ENCODE measurements around the gene COG1. TPM values are rescaled to one million over a fixed set of nuclear protein-coding genes. Genes with fewer than 3 reads are reported as not detected.

Gene COG1
- total and polyA plus RNA-seq, 2 donors (not counting 3 experiments of a cell fraction or from before 2014, with no cell fraction given) = 26.2 to 39.0 TPM

GRCh38 chr17:73194514-73195222 lies 1.8 kb downstream of the COG1 start:
- H3K27me3 ChIP-seq (ENCODE audit: control insufficient read depth in 2 of 2, insufficient read depth in 2 of 2, low read length in 2 of 2) = no peaks in the 10 kb centered on the region
- FAIRE-seq = peak; percentile 44
- BruUV-seq (replicated peaks) = TSS peak; percentile 4
- H3K27ac ChIP-seq (ENCODE audit: insufficient read depth, low read depth, low read length) = no peak overlapping the region
- dilution Hi-C loops (cut with MboI; ENCODE audit: extremely low pct_ligation_motif_present, low sequenced_read_pairs) = no loop called here
- no peak overlapping the region for H3K4me3 ChIP-seq (replicated peaks in 1 of 3; ENCODE audit: insufficient read depth in 1 of 3, low read depth in 1 of 3, low read length in 3 of 3)
- peaks cover 15 to 25% of the 10 kb centered on the region in 2 experiments for H3K36me3 ChIP-seq (ENCODE audit: control insufficient read depth in 2 of 2, extremely low read depth in 1 of 2, insufficient read depth in 2 of 2, low read length in 2 of 2)
- H3K9ac ChIP-seq (replicated peaks; ENCODE audit: extremely low read depth, insufficient read depth, low read length) = no peak overlapping the region
- H3K4me1 ChIP-seq (ENCODE audit: control insufficient read depth, extremely low read depth, insufficient read depth, low read length) = peaks cover 14% of the 10 kb centered on the region
- ChIA-PET POLR2A (no interaction called here), CTCF (interaction anchor here (1.1 to 5.0 kb wide), 5 partner anchors 37 to 638 kb away, joined by 3 to 27 read pairs (median 6); a partner anchor contains a TSS)
- H3K9me1 ChIP-seq (replicated peaks; ENCODE audit: control insufficient read depth, extremely low read depth, insufficient read depth, low read length) = no peaks in the 10 kb centered on the region
- H4K20me1 ChIP-seq (replicated peaks; ENCODE audit: control insufficient read depth, extremely low read depth, insufficient read depth, low read length) = no peaks in the 10 kb centered on the region
- no peak overlapping the region for H2AFZ ChIP-seq (ENCODE audit: low read depth, low read length)
- no peak for DNase-seq (ENCODE audit: low read depth, low spot score)
- intact Hi-C loops (cut with micrococcal nuclease) = loop anchor here (5.0 kb wide), 1 partner anchor 1008 kb away; the partner anchor contains the start of gene RPL38
- H3K9me3 ChIP-seq (replicated peaks; ENCODE audit: control insufficient read depth, insufficient read depth, low read length) = no peaks in the 10 kb centered on the region
- TF ChIP-seq FOS (IDR thresholded peaks at IDR 0.05; ENCODE audit: borderline replicate concordance, insufficient read depth, low read length) (no peak), EZH2 (IDR thresholded peaks at IDR 0.05; ENCODE audit: borderline replicate concordance, low read depth, low read length, severe bottlenecking) (no peak)
- no peak overlapping the region for H3K4me2 ChIP-seq (ENCODE audit: insufficient read depth, low read length)
- H3K79me2 ChIP-seq (ENCODE audit: control insufficient read depth, insufficient read depth, low read length) = peaks cover 11% of the 10 kb centered on the region

GRCh38 chr17:73196500-73196899 lies 3.6 kb downstream of the COG1 start:
- intact Hi-C loops (cut with micrococcal nuclease) = no loop called here
- no peak overlapping the region for H3K4me2 ChIP-seq (ENCODE audit: insufficient read depth, low read length)
- ChIA-PET POLR2A (no interaction called here), CTCF (interaction anchor here (0.6 to 2.8 kb wide), 28 partner anchors 11 to 981 kb away, joined by 3 to 55 read pairs (median 4); a partner anchor contains a TSS)
- H3K4me1 ChIP-seq (ENCODE audit: control insufficient read depth, extremely low read depth, insufficient read depth, low read length) = peaks cover 17% of the 10 kb centered on the region
- peaks cover 33 to 43% of the 10 kb centered on the region in 2 experiments for H3K36me3 ChIP-seq (ENCODE audit: control insufficient read depth in 2 of 2, extremely low read depth in 1 of 2, insufficient read depth in 2 of 2, low read length in 2 of 2)
- DNase-seq (ENCODE audit: low read depth, low spot score) (peak; percentile 25), FAIRE-seq (peak; percentile 70)
- H3K9me1 ChIP-seq (replicated peaks; ENCODE audit: control insufficient read depth, extremely low read depth, insufficient read depth, low read length) = no peaks in the 10 kb centered on the region
- dilution Hi-C loops (cut with MboI; ENCODE audit: extremely low pct_ligation_motif_present, low sequenced_read_pairs) = no loop called here
- H3K4me3 ChIP-seq (replicated peaks in 1 of 3; ENCODE audit: insufficient read depth in 1 of 3, low read depth in 1 of 3, low read length in 3 of 3) = no peak overlapping the region
- no peaks in the 10 kb centered on the region for H3K27me3 ChIP-seq (ENCODE audit: control insufficient read depth in 2 of 2, insufficient read depth in 2 of 2, low read length in 2 of 2)
- BruUV-seq (replicated peaks) = no TSS peak
- no peak overlapping the region for H3K27ac ChIP-seq (ENCODE audit: insufficient read depth, low read depth, low read length)
- no peak overlapping the region for H2AFZ ChIP-seq (ENCODE audit: low read depth, low read length)
- no peak overlapping the region for H3K9ac ChIP-seq (replicated peaks; ENCODE audit: extremely low read depth, insufficient read depth, low read length)
- H4K20me1 ChIP-seq (replicated peaks; ENCODE audit: control insufficient read depth, extremely low read depth, insufficient read depth, low read length) = no peaks in the 10 kb centered on the region
- peaks cover 13% of the 10 kb centered on the region for H3K79me2 ChIP-seq (ENCODE audit: control insufficient read depth, insufficient read depth, low read length)
- TF ChIP-seq EZH2 (IDR thresholded peaks at IDR 0.05; ENCODE audit: borderline replicate concordance, low read depth, low read length, severe bottlenecking) (no peak), POLR2AphosphoS5 (IDR thresholded peaks at IDR 0.05; ENCODE audit: insufficient read depth, low read depth, low read length) (no peak), CTCF (IDR thresholded peaks at IDR 0.05; ENCODE audit: extremely low read depth in 1 of 2, insufficient read depth in 1 of 2, low read depth in 1 of 2, low read length in 2 of 2) (peak; percentile 25 to 42)
- no peaks in the 10 kb centered on the region for H3K9me3 ChIP-seq (replicated peaks; ENCODE audit: control insufficient read depth, insufficient read depth, low read length)

All from endothelial cell of umbilical vein (primary cell).